IPS-15b (cell line): ENCODE measurements around the gene CEACAM1.
"Not testable (repeated sequence)": the region's sequence is repeated elsewhere in the genome, so short reads cannot be mapped to it uniquely, and the experiment has no call there.

Experiments
- H3K27me3 ChIP-seq: one replicate; pipeline ENCODE4 v1.6.1; 2013; ENCODE audit warnings: low read length; ENCODE audit not compliant: control insufficient read depth, insufficient read depth
- H3K36me3 ChIP-seq: one replicate; pipeline ENCODE4 v1.6.1; 2013; ENCODE audit warnings: low read length; ENCODE audit not compliant: control insufficient read depth, insufficient read depth
- H3K4me1 ChIP-seq: one replicate; pipeline ENCODE4 v1.6.1; 2013; ENCODE audit warnings: mild to moderate bottlenecking, low read length; ENCODE audit not compliant: control insufficient read depth, insufficient read depth
- H3K4me3 ChIP-seq: one replicate; pipeline ENCODE4 v1.5.1; 2013; ENCODE audit warnings: low read depth, low read length
- H3K9ac ChIP-seq: one replicate; pipeline ENCODE4 v1.6.1; 2013; ENCODE audit warnings: low read depth, mild to moderate bottlenecking, low read length
- H3K9me3 ChIP-seq: one replicate; pipeline ENCODE4 v1.6.1; 2013; ENCODE audit warnings: mild to moderate bottlenecking, low read length; ENCODE audit not compliant: control insufficient read depth, insufficient read depth

CEACAM1 gene

GRCh38 chr19:42546831-42547500 lies 18.7 kb upstream of the CEACAM1 start:
- H3K9me3 ChIP-seq, result no peaks in the 10 kb centered on the region

GRCh38 chr19:42544146-42544545 lies 15.9 kb upstream of the CEACAM1 start:
- H3K4me1 ChIP-seq, result peaks cover 12% of the 10 kb centered on the region
- H3K4me3 ChIP-seq, result no peak overlapping the region
- H3K9me3 ChIP-seq, result no peaks in the 10 kb centered on the region
- H3K36me3 ChIP-seq, result no peaks in the 10 kb centered on the region
- H3K9ac ChIP-seq, result no peak overlapping the region
- H3K27me3 ChIP-seq, result peaks cover 2% of the 10 kb centered on the region

More at GRCh38 chr19:42546831-42547500, 18.7 kb upstream of the CEACAM1 start:
- Histone ChIP-seq H3K4me1 (no peaks in the 10 kb centered on the region), H3K36me3 (no peaks in the 10 kb centered on the region), H3K9ac (no peak overlapping the region), H3K27me3 (no peaks in the 10 kb centered on the region), H3K4me3 (no peak overlapping the region)

GRCh38 chr19:42542791-42543190 lies 14.5 kb upstream of the CEACAM1 start:
- Histone ChIP-seq H3K4me3 (no peak overlapping the region), H3K9ac (no peak overlapping the region), H3K9me3 (no peaks in the 10 kb centered on the region), H3K4me1 (peaks cover 13% of the 10 kb centered on the region), H3K36me3 (no peaks in the 10 kb centered on the region), H3K27me3 (peaks cover 6% of the 10 kb centered on the region)

- Histone ChIP-seq H3K4me3 (no peak overlapping the region), H3K9ac (no peak overlapping the region), H3K4me1 (peaks cover 13% of the 10 kb centered on the region), H3K27me3 (peaks cover 6% of the 10 kb centered on the region), H3K36me3 (no peaks in the 10 kb centered on the region), H3K9me3 (no peaks in the 10 kb centered on the region)
Measured at GRCh38 chr19:42540071-42540553, 11.8 kb upstream of the CEACAM1 start.

GRCh38 chr19:42538841-42539709 lies 10.8 kb upstream of the CEACAM1 start:
- Histone ChIP-seq H3K9me3 (no peaks in the 10 kb centered on the region), H3K36me3 (no peaks in the 10 kb centered on the region), H3K4me1 (peaks cover 18% of the 10 kb centered on the region), H3K9ac (no peak overlapping the region), H3K27me3 (peaks cover 6% of the 10 kb centered on the region), H3K4me3 (no peak overlapping the region)

- not testable (repeated sequence) for H3K9me3 ChIP-seq, H3K27me3 ChIP-seq, H3K9ac ChIP-seq, H3K36me3 ChIP-seq, H3K4me3 ChIP-seq
- H3K4me1 ChIP-seq, result peaks cover 17% of the 10 kb centered on the region
Measured at GRCh38 chr19:42535276-42535675, 7.0 kb upstream of the CEACAM1 start.

- H3K36me3 ChIP-seq, result no peaks in the 10 kb centered on the region
- no peak overlapping the region for H3K4me3 ChIP-seq
- peaks cover 12% of the 10 kb centered on the region for H3K4me1 ChIP-seq
- no peak overlapping the region for H3K9ac ChIP-seq
- no peaks in the 10 kb centered on the region for H3K9me3 ChIP-seq
- H3K27me3 ChIP-seq, result peaks cover 6% of the 10 kb centered on the region
Measured at GRCh38 chr19:42534391-42534790, 6.1 kb upstream of the CEACAM1 start.

- Histone ChIP-seq H3K27me3 (no peaks in the 10 kb centered on the region), H3K4me1 (peaks cover 20% of the 10 kb centered on the region)
Measured at GRCh38 chr19:42532891-42533290, 4.6 kb upstream of the CEACAM1 start.

GRCh38 chr19:42531313-42531712 lies 3.0 kb upstream of the CEACAM1 start:
- Histone ChIP-seq H3K27me3 (no peaks in the 10 kb centered on the region), H3K9ac (no peak overlapping the region), H3K4me3 (no peak overlapping the region), H3K9me3 (no peaks in the 10 kb centered on the region), H3K36me3 (no peaks in the 10 kb centered on the region), H3K4me1 (peaks cover 20% of the 10 kb centered on the region)

More at GRCh38 chr19:42532891-42533290, 4.6 kb upstream of the CEACAM1 start:
- Histone ChIP-seq H3K36me3 (no peaks in the 10 kb centered on the region), H3K9me3 (no peaks in the 10 kb centered on the region), H3K4me3 (no peak overlapping the region), H3K9ac (no peak overlapping the region)

GRCh38 chr19:42529248-42529764 lies 1.0 kb upstream of the CEACAM1 start:
- H3K9me3 ChIP-seq, result no peaks in the 10 kb centered on the region
- H3K4me3 ChIP-seq, result no peak overlapping the region
- H3K36me3 ChIP-seq, result no peaks in the 10 kb centered on the region
- H3K4me1 ChIP-seq, result peaks cover 17% of the 10 kb centered on the region
- no peak overlapping the region for H3K9ac ChIP-seq
- no peaks in the 10 kb centered on the region for H3K27me3 ChIP-seq

GRCh38 chr19:42524943-42525342 lies 3.3 kb downstream of the CEACAM1 start:
- no peaks in the 10 kb centered on the region for H3K9me3 ChIP-seq
- H3K36me3 ChIP-seq, result no peaks in the 10 kb centered on the region
- peaks cover 13% of the 10 kb centered on the region for H3K4me1 ChIP-seq
- H3K4me3 ChIP-seq, result no peak overlapping the region
- no peak overlapping the region for H3K9ac ChIP-seq
- H3K27me3 ChIP-seq, result no peaks in the 10 kb centered on the region
